Caco-2 (cell line): ENCODE measurements around the gene TBCE. TPM values are rescaled to one million over a fixed set of nuclear protein-coding genes. Genes with fewer than 3 reads are reported as not detected.

Source experiments
- BruUV-seq: library from RNA; stranded (reverse); fragments of 400-500 nt; replicated peaks from 2 replicates; lab custom pipeline; 2021; lab: Mats Ljungman, UMichigan
- CTCF ChIA-PET: fragments of 300-600 bp; sonication (Branson Sonifier 250); formaldehyde crosslinking; loops from one replicate; lab custom pipeline; 2022; ENCODE audit warnings: antibody characterized with exemption; lab: Charles Lee
- POLR2A ChIA-PET: fragments of 300-600 bp; sonication (Branson Sonifier 250); formaldehyde crosslinking; loops from one replicate; lab custom pipeline; 2022; ENCODE audit warnings: antibody characterized with exemption; lab: Charles Lee
- DNase-seq, 2 experiments: peaks; one replicate each; pipeline versions ENCODE4 v3.0.0 to v3.0.0-alpha.2; 2020 to 2022
- H3K27me3 ChIP-seq: replicated peaks from 2 replicates; pipeline ENCODE4 v1.6.0; 2011; ENCODE audit warnings: low read length; ENCODE audit not compliant: control insufficient read depth, insufficient read depth
- H3K36me3 ChIP-seq: 2 replicates; pipeline ENCODE4 v1.5.1; 2011; ENCODE audit warnings: low read length; ENCODE audit not compliant: control insufficient read depth, insufficient read depth
- H3K4me1 ChIP-seq: fragments of 250-450 bp; sonication (Bioruptor Pico); 2 replicates; pipeline ENCODE4 v1.5.1; 2020; ENCODE audit warnings: mild to moderate bottlenecking
- H3K4me3 ChIP-seq: 2 replicates; pipeline ENCODE4 v1.5.1; 2011; ENCODE audit warnings: low read depth, mild to moderate bottlenecking, control low read depth, low read length
- H3K9me3 ChIP-seq: fragments of 250-450 bp; sonication (Bioruptor Pico); 2 replicates; pipeline ENCODE4 v1.5.1; 2020; ENCODE audit warnings: mild to moderate bottlenecking, moderate library complexity
- H3K27ac Mint-ChIP-seq: one replicate; pipeline ENCODE4 v1.8.0; 2022; ENCODE audit warnings: mixed read lengths; ENCODE audit not compliant: unreplicated experiment
- H3K27me3 Mint-ChIP-seq: one replicate; pipeline ENCODE4 v1.8.0; 2022; ENCODE audit warnings: mixed read lengths; ENCODE audit not compliant: insufficient read depth, unreplicated experiment
- H3K36me3 Mint-ChIP-seq: one replicate; pipeline ENCODE4 v1.8.0; 2022; ENCODE audit warnings: mild to moderate bottlenecking, mixed read lengths; ENCODE audit not compliant: insufficient read depth, unreplicated experiment
- H3K4me1 Mint-ChIP-seq: one replicate; pipeline ENCODE4 v1.8.0; 2022; ENCODE audit warnings: low read depth, mixed read lengths; ENCODE audit not compliant: unreplicated experiment
- H3K4me3 Mint-ChIP-seq: one replicate; pipeline ENCODE4 v1.8.0; 2022; ENCODE audit warnings: mild to moderate bottlenecking, moderate library complexity, mixed read lengths; ENCODE audit not compliant: unreplicated experiment
- H3K9me3 Mint-ChIP-seq: one replicate; pipeline ENCODE4 v1.8.0; 2022; ENCODE audit warnings: mixed read lengths; ENCODE audit not compliant: unreplicated experiment
- CTCF ChIP-seq, 2 experiments: fragments of 200-600 bp in 1 of 2; IDR thresholded peaks; 1 replicate in 1 of 2; 2 replicates in 1 of 2; pipeline versions ENCODE4 v1.5.1 to v1.8.0; 2011 to 2022; ENCODE audit warnings: antibody characterized with exemption in 1 of 2, control low read depth in 1 of 2, inconsistent platforms in 1 of 2, low read depth in 1 of 2, low read length in 1 of 2, mild to moderate bottlenecking in 1 of 2, moderate library complexity in 1 of 2; ENCODE audit not compliant: insufficient read depth in 1 of 2, severe bottlenecking in 1 of 2, unreplicated experiment in 1 of 2
- intact Hi-C: fragments of 100-400 bp; cut with micrococcal nuclease; formaldehyde crosslinking; loops from one replicate; pipeline ENCODE4 v1.10.0; 2022; ENCODE audit not compliant: unreplicated experiment
- total RNA-seq: library from RNA; stranded (reverse); gene quantifications from 2 replicates; pipeline ENCODE4 v1.2.3, GENCODE V29; 2022

The TBCE gene
- total RNA-seq, 1 experiment from 2014 or later: 40.0 TPM

- H3K4me1 ChIP-seq: no peaks in the 10 kb centered on the region
- H3K4me3 ChIP-seq: no peak overlapping the region
- no peaks in the 10 kb centered on the region for H3K27me3 ChIP-seq
- no peaks in the 10 kb centered on the region for H3K36me3 ChIP-seq
- intact Hi-C loops: no loop called here
- Mint-ChIP-seq H3K27ac (no peak overlapping the region), H3K9me3 (no peaks in the 10 kb centered on the region), H3K4me1 (peaks cover 6% of the 10 kb centered on the region), H3K36me3 (peaks cover 3% of the 10 kb centered on the region), H3K27me3 (no peaks in the 10 kb centered on the region), H3K4me3 (no peak overlapping the region)
- no peak for DNase-seq
- CTCF ChIA-PET: no interaction called here
- BruUV-seq: no TSS peak
- POLR2A ChIA-PET: no interaction called here
- TF ChIP-seq CTCF (IDR thresholded peaks at IDR 0.05; ENCODE audit: insufficient read depth in 1 of 2, low read depth in 1 of 2, low read length in 1 of 2, severe bottlenecking in 1 of 2, unreplicated experiment in 1 of 2): no peak
- no peaks in the 10 kb centered on the region for H3K9me3 ChIP-seq
Observed at GRCh38 chr1:235427447-235427846, 60.2 kb downstream of the TBCE start.

GRCh38 chr1:235429143-235429542, 61.9 kb downstream of the TBCE start:
- intact Hi-C loops: no loop called here
- DNase-seq: no peak
- H3K27me3 Mint-ChIP-seq: no peaks in the 10 kb centered on the region
- H3K4me3 Mint-ChIP-seq: no peak overlapping the region
- H3K9me3 ChIP-seq: no peaks in the 10 kb centered on the region
- H3K4me3 ChIP-seq: no peak overlapping the region
- CTCF ChIA-PET: interaction anchor here (1.0 kb wide), 1 partner anchor 14 kb away, joined by 3 read pairs; no protein-coding TSS in a partner anchor
- H3K27ac Mint-ChIP-seq: no peak overlapping the region
- peaks cover 15% of the 10 kb centered on the region for H3K36me3 Mint-ChIP-seq
- no peaks in the 10 kb centered on the region for H3K36me3 ChIP-seq
- H3K4me1 Mint-ChIP-seq: peaks cover 6% of the 10 kb centered on the region
- H3K4me1 ChIP-seq: no peaks in the 10 kb centered on the region
- H3K9me3 Mint-ChIP-seq: no peaks in the 10 kb centered on the region
- H3K27me3 ChIP-seq: no peaks in the 10 kb centered on the region
- no TSS peak for BruUV-seq
- POLR2A ChIA-PET: no interaction called here
- TF ChIP-seq CTCF (IDR thresholded peaks at IDR 0.05; ENCODE audit: insufficient read depth in 1 of 2, low read depth in 1 of 2, low read length in 1 of 2, severe bottlenecking in 1 of 2, unreplicated experiment in 1 of 2): no peak

GRCh38 chr1:235430991-235431390, 63.8 kb downstream of the TBCE start:
- intact Hi-C loops: no loop called here
- Histone ChIP-seq H3K4me1 (no peaks in the 10 kb centered on the region), H3K36me3 (no peaks in the 10 kb centered on the region), H3K4me3 (no peak overlapping the region), H3K9me3 (no peaks in the 10 kb centered on the region), H3K27me3 (no peaks in the 10 kb centered on the region)
- no TSS peak for BruUV-seq
- no peak for TF ChIP-seq CTCF (IDR thresholded peaks at IDR 0.05; ENCODE audit: insufficient read depth in 1 of 2, low read depth in 1 of 2, low read length in 1 of 2, severe bottlenecking in 1 of 2, unreplicated experiment in 1 of 2)
- Mint-ChIP-seq H3K4me3 (no peak overlapping the region), H3K27me3 (no peaks in the 10 kb centered on the region), H3K4me1 (peaks cover 6% of the 10 kb centered on the region), H3K36me3 (peaks cover 24% of the 10 kb centered on the region), H3K9me3 (no peaks in the 10 kb centered on the region), H3K27ac (no peak overlapping the region)
- CTCF ChIA-PET: no interaction called here
- POLR2A ChIA-PET: no interaction called here
- DNase-seq: no peak
